T1000 (cell line): ENCODE data around the gene KAZN.

Source experiments
- DNase-seq: peaks from one replicate; lab custom pipeline; 2025; ENCODE audit warnings: mixed read lengths; lab: John Stamatoyannopoulos, UW

KAZN gene

DNA sequence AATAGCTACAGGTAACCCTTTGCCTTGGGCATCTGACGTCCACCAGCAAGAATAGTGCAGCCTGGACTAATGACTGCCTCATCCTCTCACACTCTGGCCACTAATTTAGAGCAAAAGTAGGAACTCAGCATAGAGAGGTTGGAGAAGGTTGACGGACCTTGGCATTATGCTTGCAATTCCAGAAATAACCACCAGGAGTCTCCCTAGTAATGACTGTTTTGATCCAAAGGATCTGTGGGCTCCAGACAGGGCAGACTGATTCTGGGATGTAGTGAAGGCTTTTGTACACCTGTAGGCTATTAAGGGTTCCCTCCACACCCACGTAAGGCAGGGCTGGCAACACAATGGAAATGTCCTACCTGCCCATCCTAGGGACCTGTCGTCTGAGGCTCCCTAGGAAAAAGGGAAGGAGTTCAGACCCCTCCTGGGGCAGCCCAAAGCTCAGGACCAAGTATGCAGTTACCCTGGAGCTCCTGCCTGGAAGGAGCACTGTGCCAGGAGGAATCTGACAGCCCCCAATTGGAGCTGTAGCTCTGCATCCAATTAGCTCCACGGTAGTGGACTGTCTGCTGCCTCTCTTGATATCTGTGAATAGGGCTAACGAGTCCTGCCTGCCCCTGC, 464.1 kb downstream of the KAZN start:
- no peak for DNase-seq

DNA sequence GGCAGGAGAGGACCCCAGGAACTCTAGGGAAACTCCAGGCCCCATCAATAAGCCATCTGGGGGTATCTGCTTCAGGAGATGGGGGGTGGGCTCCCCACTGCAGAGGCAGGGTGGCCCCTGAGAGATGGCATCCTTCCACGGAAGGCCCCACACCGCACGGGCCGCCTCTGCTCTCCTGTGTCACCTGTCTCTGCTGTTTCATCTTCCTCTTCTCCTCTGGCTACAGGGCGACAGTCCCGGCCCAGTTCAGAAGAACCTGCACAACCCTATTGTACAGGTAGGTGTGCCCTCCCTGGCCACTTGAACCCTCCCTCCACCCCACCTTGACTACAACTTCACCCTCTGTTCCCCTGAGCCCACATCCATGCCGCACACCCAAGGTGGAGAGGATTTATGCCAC, 464.9 kb downstream of the KAZN start:
- DNase-seq: no peak

DNA sequence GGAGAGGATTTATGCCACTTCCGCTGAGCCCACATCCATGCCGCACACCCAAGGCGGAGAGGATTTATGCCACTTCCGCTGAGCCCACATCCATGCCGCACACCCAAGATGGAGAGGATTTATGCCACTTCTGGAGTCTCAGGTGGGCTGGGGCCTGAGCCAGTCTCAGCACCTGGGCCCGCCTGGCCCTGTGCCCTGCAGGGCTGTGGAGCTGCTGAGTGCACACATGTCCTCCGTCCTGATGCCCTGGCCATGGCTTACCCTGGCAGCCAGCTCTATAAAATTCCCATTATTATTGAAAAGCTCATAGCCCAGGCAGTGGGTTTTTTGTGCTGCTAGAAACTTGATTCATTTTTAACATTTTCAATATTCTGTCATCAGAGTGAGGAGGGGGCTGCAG, 465.3 kb downstream of the KAZN start:
- DNase-seq: no peak

DNA sequence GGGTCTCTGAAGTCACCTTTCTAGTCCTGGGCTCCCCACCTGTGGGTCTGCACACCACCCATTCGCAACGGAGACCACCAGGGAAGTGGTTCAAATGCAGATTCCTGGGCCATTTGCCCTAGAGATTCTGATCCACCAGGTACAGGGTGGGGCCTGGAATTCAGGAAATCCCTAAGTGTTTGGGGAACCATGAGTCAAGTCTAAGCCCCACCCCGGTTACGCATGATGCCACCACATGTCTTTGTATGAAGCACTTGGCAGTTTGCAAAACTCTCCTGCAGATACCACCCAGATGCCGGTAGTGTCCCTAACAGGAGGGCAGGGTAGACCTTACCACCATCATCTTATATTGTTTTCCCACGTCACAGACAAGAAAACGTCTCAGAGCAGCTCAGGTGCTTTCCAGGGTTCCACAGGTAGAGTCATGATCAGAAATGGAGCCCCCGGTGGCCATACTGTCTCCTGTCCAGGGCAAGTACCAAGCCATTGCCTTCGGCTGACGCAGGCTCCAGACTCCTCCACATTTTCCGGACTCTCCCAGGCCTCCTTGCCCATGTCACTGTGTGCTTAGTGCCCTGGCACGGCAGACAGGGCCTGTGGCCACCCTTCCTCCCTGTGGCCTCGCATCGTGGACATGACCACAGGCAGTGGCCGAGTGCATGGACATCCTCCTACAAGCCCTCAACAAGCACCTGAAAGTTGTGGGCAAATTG, 465.9 kb downstream of the KAZN start:
- DNase-seq: no peak

DNA sequence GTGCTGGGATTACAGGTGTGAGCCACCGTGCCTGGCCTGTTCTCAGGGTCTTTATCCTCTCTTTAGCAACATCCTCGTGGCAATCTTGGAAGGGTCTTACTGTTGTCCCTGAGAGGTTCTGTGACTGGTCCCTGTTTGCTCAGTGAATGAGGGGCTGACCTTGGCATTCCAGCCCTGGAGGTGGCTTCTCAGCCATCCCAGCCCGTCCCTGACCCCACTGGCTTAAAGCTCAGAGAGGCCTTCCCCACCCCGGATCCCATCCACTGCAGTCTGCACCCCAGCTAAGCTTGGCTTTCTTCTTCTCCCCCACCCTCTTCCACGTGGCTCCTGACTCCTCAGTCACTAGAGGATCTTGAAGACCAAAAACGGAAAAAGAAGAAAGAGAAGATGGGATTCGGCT, 466.8 kb downstream of the KAZN start:
- no peak for DNase-seq

DNA sequence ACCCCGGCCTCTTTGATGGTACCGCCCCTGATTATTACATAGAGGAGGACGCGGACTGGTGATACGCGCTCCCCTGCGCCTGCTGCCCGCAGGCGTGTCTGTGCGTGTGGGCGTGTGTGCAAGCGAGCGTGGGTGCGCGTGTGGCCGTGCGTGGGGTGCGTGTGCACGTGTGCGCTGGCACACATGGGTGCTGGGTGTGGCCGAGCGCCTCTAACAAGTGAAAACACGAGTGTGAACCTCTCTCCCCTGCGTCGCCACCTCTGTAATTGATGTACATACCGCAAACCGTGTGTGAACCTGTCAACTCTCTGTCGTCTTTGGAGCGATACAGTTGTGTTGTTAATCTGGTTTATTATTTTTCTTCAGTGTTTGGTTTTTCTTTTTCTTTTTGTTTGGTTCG, 467.3 kb downstream of the KAZN start:
- no peak for DNase-seq

DNA sequence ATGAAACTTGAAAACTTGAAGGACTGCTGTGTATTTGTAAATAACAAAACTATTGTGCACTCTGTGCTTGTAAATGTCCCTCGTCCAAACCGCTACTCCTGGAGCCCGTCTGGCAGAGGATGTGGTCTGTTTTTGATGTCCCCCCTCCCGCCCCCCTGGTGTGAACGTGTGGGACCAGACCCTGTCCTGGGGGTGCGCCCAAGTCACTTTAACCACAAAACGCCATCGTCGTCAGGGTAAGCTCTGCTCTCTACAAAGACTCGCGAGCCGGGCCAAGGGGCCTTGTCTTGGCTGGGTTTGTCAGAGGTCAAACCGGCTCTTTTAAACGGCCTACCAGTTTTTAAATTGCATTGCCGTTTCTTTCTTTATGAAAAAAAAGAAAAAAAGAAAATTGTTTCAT, 467.7 kb downstream of the KAZN start:
- DNase-seq: no peak

DNA sequence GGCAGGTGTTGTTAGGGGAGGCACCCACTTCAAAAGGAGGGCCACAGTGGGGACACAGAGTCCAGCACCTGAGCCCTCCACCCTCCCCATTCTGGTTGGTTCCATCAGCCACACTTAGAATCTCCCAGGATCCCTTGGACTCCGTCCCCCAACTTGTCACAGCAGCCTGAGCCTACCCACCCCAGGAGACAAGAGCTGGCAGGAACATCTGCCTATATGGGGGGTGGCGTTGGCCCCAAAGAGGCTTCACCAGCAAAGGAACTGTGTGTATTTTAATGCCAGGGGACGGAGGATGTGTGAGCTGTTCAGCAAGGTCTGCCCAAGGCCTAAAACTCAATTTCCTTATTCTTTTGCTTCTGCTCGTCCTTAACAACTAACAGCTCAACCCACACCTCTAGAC, 468.7 kb downstream of the KAZN start:
- no peak for DNase-seq

DNA sequence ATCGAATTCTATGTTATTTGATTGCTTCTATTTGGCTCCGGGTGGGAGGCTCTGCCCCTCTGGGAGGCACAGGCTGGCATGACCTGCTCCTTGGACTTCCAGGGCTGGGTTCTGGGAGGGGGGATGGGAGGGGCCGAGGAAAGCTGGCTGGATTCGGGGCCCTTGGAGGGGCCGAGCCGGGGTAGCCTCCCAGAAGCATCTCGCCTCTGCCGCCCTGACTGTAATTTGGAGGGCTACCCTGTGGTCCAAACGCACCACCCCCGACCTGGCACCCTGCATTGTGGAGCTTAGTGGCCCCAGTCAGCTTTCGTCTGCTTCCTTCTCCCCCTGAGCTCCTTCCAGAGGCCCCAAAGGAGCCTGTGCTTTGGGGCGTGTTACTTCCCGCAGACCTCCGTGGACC, 469.7 kb downstream of the KAZN start:
- DNase-seq: no peak

DNA sequence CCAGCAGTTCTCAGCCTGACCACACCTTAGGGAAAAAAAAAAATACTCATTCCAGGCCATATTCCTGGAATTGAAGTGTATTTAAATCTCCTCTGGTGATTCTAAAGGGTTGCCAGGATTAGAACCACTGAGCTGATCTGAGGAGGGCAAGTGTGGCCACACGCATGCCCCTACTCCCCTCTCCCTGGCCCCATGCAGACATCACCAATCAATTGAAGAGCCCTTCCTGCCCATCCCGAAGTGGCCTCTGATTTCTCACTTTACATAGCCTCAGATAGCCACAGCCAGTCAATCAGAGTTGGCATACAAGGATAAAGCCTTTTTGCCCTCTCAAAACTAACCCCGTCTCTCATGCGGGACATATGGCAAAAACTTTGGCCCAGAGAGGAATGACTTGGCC, 470.5 kb downstream of the KAZN start:
- no peak for DNase-seq

DNA sequence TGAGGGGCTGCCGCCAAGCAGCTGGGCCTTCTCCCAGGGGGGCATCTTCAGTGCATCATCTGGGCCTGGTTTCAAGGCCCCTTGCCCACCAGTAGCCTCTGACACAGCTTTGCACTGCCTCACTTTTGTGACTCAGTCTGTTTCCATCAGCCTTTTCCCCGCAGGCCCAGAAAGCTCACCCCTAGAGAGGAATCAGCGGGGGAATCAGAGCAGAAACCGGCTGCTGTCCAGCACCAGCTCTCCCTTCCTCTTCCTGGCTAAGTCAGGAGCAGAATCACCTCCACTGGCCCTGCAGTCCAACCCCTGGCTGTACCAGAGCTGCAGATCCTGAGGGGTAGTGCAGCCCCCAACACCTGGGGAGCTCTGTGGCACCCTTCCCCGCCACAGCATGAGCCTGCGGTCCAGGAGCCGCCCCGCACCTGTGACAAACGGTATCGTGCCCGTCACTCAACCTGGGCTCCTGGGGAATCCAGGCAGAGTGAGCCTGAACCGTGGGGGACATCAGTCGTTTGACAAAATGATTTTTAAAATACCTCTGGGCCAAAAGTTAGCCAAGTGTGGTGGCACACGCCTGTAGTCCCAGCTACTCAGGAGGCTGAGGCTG, 471.8 kb downstream of the KAZN start:
- no peak for DNase-seq

DNA sequence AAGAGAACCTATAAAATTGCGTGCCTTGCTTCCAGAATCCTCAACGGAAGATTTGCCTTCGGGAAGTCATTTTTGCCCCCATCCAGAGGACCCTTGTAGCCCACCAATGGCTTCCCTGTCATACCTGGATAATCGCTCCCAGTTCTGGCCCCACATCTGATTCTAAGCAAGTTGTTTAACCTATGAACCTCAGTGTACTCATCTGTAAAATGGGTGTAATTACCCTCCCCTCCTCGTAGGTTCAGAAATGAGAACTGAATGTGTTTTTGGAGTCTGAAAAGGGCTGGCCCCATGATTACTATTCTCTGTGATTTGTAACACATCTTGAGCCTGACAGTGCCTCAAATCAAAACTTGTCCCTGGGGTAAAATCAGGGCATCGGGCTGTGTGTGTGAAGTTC, 473.5 kb downstream of the KAZN start:
- no peak for DNase-seq

DNA sequence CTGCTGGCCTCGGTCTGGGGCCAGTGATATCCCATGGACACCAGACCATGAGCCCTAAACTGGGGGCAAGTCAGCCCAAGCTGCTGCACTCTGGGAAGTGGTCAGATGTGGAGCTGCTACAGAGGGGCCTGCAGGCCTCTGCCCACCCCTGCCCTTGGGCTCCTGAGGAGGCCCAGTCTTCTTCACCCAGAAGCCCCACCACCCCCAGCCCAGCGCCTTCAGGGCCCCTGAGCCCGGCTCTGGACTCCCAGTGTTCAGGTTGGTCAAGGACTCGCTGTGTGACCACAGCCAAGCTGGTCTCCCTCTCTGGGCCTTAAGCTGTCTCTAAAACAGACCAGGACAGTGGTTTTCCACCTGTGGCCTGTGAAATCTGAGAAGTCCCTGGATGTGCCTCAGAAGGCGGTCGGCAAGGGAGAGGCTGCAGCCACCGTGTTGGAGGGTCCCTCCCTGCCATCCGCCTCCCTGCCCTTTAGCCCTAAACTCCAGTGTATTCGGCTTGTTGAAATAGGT, 475.4 kb downstream of the KAZN start:
- DNase-seq: no peak

DNA sequence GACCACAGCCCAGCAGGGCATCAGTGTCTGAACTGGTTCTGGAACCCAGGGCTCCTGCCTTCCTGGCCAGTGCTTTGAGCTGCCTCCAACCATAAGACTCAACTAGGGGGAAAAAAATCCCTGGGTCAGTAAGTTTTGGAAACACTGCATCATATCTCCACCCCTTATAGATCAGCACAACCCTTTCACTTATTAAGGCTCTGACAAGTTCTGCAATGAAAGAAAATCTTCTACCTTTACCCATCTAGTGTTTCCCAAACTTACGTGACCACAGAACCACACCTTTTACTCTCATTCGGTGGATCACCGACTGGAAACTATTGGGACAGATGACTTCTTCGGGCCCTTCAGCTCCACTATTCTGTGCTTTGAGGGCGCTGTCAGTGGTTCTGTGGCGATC, 476.7 kb downstream of the KAZN start:
- no peak for DNase-seq

DNA sequence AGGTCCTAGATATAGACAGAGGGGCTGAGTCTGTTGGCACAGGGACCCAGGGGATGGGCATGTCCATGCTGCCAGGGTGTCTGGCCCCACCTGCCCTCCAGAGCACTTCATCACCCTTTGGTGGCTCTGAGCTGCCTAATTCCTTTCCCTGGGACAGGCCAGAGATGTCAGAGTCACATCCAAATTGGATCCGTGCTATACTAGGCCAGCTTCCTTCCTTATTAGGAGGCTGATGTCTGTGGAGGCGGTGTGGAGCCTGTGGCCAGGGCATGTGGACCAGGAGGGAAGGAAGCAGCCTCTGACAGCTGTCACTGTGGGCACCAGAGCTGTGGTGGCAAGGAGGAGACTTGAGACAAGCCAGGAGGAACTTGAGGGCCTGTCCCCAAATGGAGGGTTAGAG, 477.3 kb downstream of the KAZN start:
- DNase-seq: no peak

DNA sequence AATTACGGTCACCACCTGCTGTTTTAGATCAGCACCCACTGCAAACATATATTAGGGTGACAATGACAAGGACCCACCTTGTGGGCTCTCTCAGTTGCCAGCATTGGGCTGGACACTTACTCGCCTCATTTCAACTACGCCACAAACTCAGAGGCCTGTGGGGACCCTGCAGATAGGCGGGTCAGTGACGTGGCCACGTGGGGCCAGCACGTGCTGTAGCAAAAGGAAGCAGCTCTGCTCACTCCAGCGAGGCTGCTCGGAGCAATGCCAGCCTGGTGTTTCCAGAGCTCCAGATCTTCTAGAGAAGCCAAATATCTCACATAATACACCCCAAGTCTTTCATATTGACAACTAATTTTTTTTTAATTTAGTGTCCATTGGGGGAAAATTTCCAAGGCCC, 478.3 kb downstream of the KAZN start:
- no peak for DNase-seq

DNA sequence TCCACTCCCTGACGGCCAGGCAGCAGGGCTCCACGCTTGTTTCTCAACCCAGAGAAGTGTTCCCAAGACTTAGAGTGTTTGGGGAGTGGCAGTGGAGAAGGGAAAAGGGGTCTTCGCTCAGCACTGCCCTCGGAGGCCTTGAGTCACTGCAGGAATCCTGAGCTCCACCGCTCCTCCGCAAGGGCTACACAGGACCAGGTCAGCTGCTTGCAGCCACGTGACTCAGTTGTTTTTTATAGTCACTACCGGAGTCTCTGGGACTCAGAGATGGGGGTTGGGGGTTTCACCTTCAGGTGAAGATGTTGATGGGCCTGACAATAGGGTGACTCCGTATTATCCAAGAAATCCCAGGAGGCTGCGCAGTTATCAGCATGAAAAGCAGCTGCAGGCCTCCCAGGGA, 478.9 kb downstream of the KAZN start:
- no peak for DNase-seq

DNA sequence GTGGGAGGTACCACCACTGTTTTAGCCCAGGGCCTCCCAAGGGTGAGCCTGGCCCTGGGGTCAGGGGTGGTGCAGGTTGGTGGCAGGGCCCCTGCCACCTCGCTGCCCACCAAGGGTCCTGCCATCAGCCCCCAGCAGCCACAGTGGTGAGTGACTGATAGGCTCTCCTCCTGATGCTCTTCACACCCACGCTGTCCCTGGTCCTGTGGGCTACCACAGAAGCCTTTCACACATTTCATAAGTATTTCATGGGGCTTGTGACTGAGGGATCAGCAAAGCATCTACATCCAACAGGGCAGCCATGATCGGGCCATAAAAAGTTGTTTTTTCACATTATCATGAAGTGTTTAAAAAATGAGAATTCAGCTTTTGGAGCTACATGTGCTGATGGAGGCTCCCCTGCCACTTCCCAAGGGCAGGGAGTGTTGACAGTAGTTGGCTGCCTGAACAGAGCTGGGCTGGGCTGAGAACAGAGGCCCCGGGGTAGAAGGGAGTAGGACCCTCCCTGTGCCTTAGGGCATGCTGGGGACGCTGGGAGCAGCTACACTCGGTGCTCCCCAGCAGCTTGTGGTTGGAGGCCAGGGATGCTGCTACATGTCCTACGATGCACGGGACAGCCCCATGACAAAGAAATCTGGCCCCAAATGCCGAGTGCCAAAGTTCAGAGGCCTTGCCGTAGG, 482.0 kb downstream of the KAZN start:
- no peak for DNase-seq

DNA sequence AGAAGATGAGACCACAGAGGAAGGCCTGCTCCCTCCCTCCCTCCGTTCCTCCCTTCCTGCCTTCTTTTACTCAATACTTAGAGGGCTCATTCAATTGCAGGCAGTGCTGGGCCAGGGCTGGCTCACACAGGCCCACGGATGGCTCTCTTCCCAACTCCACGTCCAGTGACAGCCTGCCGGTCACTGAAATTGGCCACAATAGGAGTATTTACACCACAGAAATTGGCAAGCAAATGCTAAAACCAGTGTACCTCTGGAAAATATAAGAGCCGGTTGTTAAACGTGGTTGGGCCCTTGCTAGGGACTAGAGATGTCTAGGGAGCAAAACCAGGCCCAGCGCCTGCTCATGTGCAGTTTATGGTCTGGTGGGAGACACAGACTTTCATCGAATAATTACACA, 482.6 kb downstream of the KAZN start:
- DNase-seq: no peak

DNA sequence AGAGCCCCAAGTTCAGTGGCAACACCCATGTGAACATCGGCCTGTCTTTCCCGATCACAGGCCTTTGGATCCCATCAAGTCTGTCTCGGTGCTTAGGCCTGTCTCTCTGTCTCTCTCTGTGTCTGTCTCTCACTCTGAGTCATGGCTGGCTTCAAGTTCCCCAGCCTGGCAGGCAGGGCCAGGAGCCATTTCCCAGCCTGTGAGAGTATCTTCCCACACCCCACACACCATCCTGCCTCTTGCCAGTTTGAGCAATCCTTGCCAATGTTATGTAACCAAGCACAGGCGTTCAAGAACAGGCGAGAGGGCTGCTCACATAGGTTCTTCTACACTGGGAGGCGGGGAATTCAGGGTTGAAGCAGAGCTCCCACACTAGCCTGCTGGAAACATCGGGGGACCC, 485.1 kb downstream of the KAZN start:
- no peak for DNase-seq

DNA sequence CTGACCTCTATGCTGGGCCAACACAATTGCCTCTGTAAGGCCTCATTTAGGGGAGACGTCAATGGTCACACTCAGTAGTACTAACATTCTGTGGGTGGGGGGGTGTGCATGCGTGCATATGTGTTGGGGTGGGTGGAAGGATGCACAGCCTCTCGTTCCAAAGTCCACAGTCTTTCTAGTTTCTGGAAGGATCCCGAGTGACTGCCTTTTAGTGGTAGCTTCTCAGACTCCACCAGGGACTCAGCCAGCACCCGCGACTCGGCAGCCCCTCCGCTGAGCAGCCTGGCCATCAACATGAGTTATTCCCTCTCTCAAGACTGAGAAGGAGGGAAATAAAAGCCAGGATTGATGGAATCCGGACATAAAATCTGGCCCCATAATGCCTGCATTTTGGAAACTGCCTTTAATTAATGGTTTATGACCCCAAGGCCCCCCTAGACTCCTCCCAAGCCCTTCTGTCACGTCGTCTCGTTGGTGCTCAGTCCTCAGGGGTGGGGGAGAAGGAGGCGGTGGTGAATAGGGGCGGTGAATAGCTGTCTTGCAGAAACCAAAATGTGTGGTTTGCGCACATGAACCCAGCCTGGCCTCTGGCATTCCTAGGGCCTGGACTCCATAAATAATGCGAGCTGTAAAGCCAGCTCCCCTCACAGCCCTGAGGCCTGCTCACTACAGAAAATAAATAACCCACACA, 489.9 kb downstream of the KAZN start:
- no peak for DNase-seq

DNA sequence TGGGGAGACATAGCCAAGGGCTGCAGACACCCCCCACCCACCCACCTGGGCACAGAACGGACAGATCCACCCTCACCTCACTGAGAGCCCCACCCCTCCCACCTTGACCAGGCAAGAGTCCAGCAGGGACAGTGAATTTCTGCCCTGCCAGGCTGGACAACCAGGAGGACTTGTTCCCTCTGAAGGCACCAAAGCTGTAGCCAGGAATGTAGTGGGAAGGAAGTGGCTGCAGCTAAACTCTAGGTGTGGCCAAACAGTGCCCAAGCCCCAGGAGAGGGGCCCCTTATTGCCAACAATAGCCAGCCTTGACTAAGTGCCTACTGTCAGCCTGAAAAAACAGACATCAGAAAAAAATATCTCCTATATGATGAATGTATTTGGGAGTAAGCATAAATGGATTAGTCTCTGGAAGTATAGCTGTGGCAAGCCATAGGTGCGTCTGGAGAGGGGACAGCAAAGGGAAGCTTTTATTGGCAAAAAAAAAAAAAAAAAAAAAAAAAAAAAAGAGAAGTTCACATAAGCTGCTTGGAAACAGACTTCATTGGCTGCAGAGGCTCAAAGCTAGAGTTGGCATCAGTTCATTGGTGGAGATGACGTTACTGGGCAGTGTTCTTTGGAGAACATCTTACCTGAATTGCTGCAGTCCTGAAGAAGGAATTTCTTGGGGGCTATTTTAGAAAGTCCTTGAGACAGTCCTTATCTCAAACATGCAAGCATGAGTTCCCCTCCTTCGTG, 490.9 kb downstream of the KAZN start:
- DNase-seq: no peak
